ENCODE data around the gene VWC2.

Gene VWC2

GRCh38 chr7:49875336-49875735 is 101.9 kb downstream of the VWC2 start:
- H3K36me3 ChIP-seq (ENCODE audit: insufficient read depth, low read length): no peaks in the 10 kb centered on the region
- H3K9me3 ChIP-seq (ENCODE audit: insufficient read depth, low read depth, low read length): no peaks in the 10 kb centered on the region
- TF ChIP-seq CTCF (conservative IDR thresholded peaks at IDR 0.05; ENCODE audit: low read length) (no peak), EZH2phosphoT487 (IDR thresholded peaks at IDR 0.05; ENCODE audit: borderline replicate concordance) (no peak)
- no peaks in the 10 kb centered on the region for H3K27me3 ChIP-seq (ENCODE audit: insufficient read depth, low read length, poor library complexity, severe bottlenecking)
- no peaks in the 10 kb centered on the region for H3F3A ChIP-seq (ENCODE audit: low read depth)
- H3K79me2 ChIP-seq (ENCODE audit: insufficient read depth, low read length): no peaks in the 10 kb centered on the region
- no peaks in the 10 kb centered on the region for H3K4me1 ChIP-seq (ENCODE audit: insufficient read depth, low read length, poor library complexity, severe bottlenecking)
- H3K4me2 ChIP-seq (ENCODE audit: low read depth, low read length, poor library complexity, severe bottlenecking): no peak overlapping the region
- H4K20me1 ChIP-seq (ENCODE audit: insufficient read depth, low read length, poor library complexity, severe bottlenecking): no peaks in the 10 kb centered on the region
- H3K9me2 ChIP-seq (replicated peaks; ENCODE audit: low read depth, low read length): no peaks in the 10 kb centered on the region
- H3K4me3 ChIP-seq (ENCODE audit: low read length, poor library complexity, severe bottlenecking): no peak overlapping the region
- no peak overlapping the region for H3K9ac ChIP-seq (ENCODE audit: low read depth, low read length, poor library complexity, severe bottlenecking)
- H2AFZ ChIP-seq (ENCODE audit: low read length): no peak overlapping the region

- TF ChIP-seq EZH2phosphoT487 (IDR thresholded peaks at IDR 0.05; ENCODE audit: borderline replicate concordance) (no peak), CTCF (conservative IDR thresholded peaks at IDR 0.05; ENCODE audit: low read length) (no peak)
- no peaks in the 10 kb centered on the region for H3K9me2 ChIP-seq (replicated peaks; ENCODE audit: low read depth, low read length)
- no peaks in the 10 kb centered on the region for H4K20me1 ChIP-seq (ENCODE audit: insufficient read depth, low read length, poor library complexity, severe bottlenecking)
Measured at GRCh38 chr7:49876202-49876601, 102.8 kb downstream of the VWC2 start.

GRCh38 chr7:49878089-49878488 is 104.7 kb downstream of the VWC2 start:
- no peaks in the 10 kb centered on the region for H3K9me2 ChIP-seq (replicated peaks; ENCODE audit: low read depth, low read length)
- no peak overlapping the region for H2AFZ ChIP-seq (ENCODE audit: low read length)
- H3K79me2 ChIP-seq (ENCODE audit: insufficient read depth, low read length): no peaks in the 10 kb centered on the region
- H3K27me3 ChIP-seq (ENCODE audit: insufficient read depth, low read length, poor library complexity, severe bottlenecking): no peaks in the 10 kb centered on the region
- no peak overlapping the region for H3K9ac ChIP-seq (ENCODE audit: low read depth, low read length, poor library complexity, severe bottlenecking)
- H3K36me3 ChIP-seq (ENCODE audit: insufficient read depth, low read length): no peaks in the 10 kb centered on the region
- TF ChIP-seq EZH2phosphoT487 (IDR thresholded peaks at IDR 0.05; ENCODE audit: borderline replicate concordance) (no peak), CTCF (conservative IDR thresholded peaks at IDR 0.05; ENCODE audit: low read length) (no peak)
- H3K4me3 ChIP-seq (ENCODE audit: low read length, poor library complexity, severe bottlenecking): no peak overlapping the region
- no peaks in the 10 kb centered on the region for H3F3A ChIP-seq (ENCODE audit: low read depth)
- no peak overlapping the region for H3K4me2 ChIP-seq (ENCODE audit: low read depth, low read length, poor library complexity, severe bottlenecking)
- H3K9me3 ChIP-seq (ENCODE audit: insufficient read depth, low read depth, low read length): no peaks in the 10 kb centered on the region
- no peaks in the 10 kb centered on the region for H4K20me1 ChIP-seq (ENCODE audit: insufficient read depth, low read length, poor library complexity, severe bottlenecking)
- H3K4me1 ChIP-seq (ENCODE audit: insufficient read depth, low read length, poor library complexity, severe bottlenecking): no peaks in the 10 kb centered on the region

More at GRCh38 chr7:49876202-49876601, 102.8 kb downstream of the VWC2 start:
- no peaks in the 10 kb centered on the region for H3K9me3 ChIP-seq (ENCODE audit: insufficient read depth, low read depth, low read length)
- no peaks in the 10 kb centered on the region for H3K4me1 ChIP-seq (ENCODE audit: insufficient read depth, low read length, poor library complexity, severe bottlenecking)
- no peak overlapping the region for H2AFZ ChIP-seq (ENCODE audit: low read length)
- H3K27me3 ChIP-seq (ENCODE audit: insufficient read depth, low read length, poor library complexity, severe bottlenecking): no peaks in the 10 kb centered on the region
- no peaks in the 10 kb centered on the region for H3K79me2 ChIP-seq (ENCODE audit: insufficient read depth, low read length)
- no peak overlapping the region for H3K9ac ChIP-seq (ENCODE audit: low read depth, low read length, poor library complexity, severe bottlenecking)
- H3K4me2 ChIP-seq (ENCODE audit: low read depth, low read length, poor library complexity, severe bottlenecking): no peak overlapping the region
- H3K36me3 ChIP-seq (ENCODE audit: insufficient read depth, low read length): no peaks in the 10 kb centered on the region
- no peak overlapping the region for H3K4me3 ChIP-seq (ENCODE audit: low read length, poor library complexity, severe bottlenecking)
- no peaks in the 10 kb centered on the region for H3F3A ChIP-seq (ENCODE audit: low read depth)
